T-cell (primary cell): ENCODE measurements around the gene MEOX1. TPM values are rescaled to one million over a fixed set of nuclear protein-coding genes. Genes with fewer than 3 reads are reported as not detected.
A peak's percentile ranks its signal among the peaks of the same experiment; 100 is the strongest.
"Not testable (repeated sequence)": the region's sequence is repeated elsewhere in the genome, so short reads cannot be mapped to it uniquely, and the experiment has no call there.

Experiments used
- ATAC-seq, 4 experiments: fragments of 200-7000 bp in 3 of 4; fragments of 150-1000 bp in 1 of 4; cut with Tn5 transposase; replicated peaks in 1 of 4; 1 replicate in 3 of 4; 2 replicates in 1 of 4; pipeline ENCODE4 v1.10.0; 2021; ENCODE audit warnings: moderate library complexity in 3 of 4, mild to moderate bottlenecking in 2 of 4, moderate number of reproducible peaks in 1 of 4
- CTCF ChIA-PET, 2 donors: fragments of 300-600 bp; sonication (Branson Sonifier 250); formaldehyde crosslinking; loops; one replicate each; lab custom pipeline; 2022; ENCODE audit warnings: antibody characterized with exemption in 2 of 2; lab: Charles Lee
- POLR2A ChIA-PET, 2 donors: fragments of 300-600 bp; sonication (Branson Sonifier 250); formaldehyde crosslinking; loops; one replicate each; lab custom pipeline; 2022; ENCODE audit warnings: antibody characterized with exemption in 2 of 2; lab: Charles Lee
- DNase-seq, 35 experiments: peaks; one replicate each; pipeline versions ENCODE4 v3.0.0 to v3.0.0-alpha.2; 2013 to 2023
- H3K27ac ChIP-seq: one replicate; pipeline ENCODE4 v1.5.1; 2013; ENCODE audit warnings: low read length
- H3K27me3 ChIP-seq, 2 experiments: replicated peaks in 1 of 2; 1 replicate in 1 of 2; 2 replicates in 1 of 2; pipeline versions ENCODE4 v1.6.1 to v1.7.0; 2013; ENCODE audit warnings: low read length in 1 of 2, mixed read lengths in 1 of 2; ENCODE audit not compliant: control insufficient read depth in 2 of 2, insufficient read depth in 2 of 2; ENCODE audit errors: extremely low read depth in 1 of 2
- H3K36me3 ChIP-seq, 2 donors: 1 replicate in 1 of 2; 2 replicates in 1 of 2; pipeline versions ENCODE4 v1.6.1 to v1.7.0; 2013; ENCODE audit warnings: low read length in 1 of 2; ENCODE audit not compliant: control insufficient read depth in 2 of 2, insufficient read depth in 1 of 2; ENCODE audit errors: extremely low read depth in 1 of 2
- H3K4me1 ChIP-seq, 2 experiments: 1 replicate in 1 of 2; 2 replicates in 1 of 2; pipeline versions ENCODE4 v1.6.1 to v1.7.0; 2013; ENCODE audit warnings: low read length in 2 of 2, mixed read lengths in 1 of 2; ENCODE audit not compliant: insufficient read depth in 2 of 2, control insufficient read depth in 1 of 2; ENCODE audit errors: extremely low read depth in 1 of 2
- H3K4me3 ChIP-seq, 2 donors: 1 replicate in 1 of 2; 2 replicates in 1 of 2; pipeline versions ENCODE4 v1.5.1 to v1.7.0; 2013; ENCODE audit warnings: mild to moderate bottlenecking in 2 of 2, low read length in 1 of 2, moderate library complexity in 1 of 2; ENCODE audit not compliant: control insufficient read depth in 1 of 2; ENCODE audit errors: extremely low read depth in 1 of 2
- H3K9me3 ChIP-seq: 2 replicates; pipeline ENCODE4 v1.7.0; 2013
- H3K27ac Mint-ChIP-seq, 2 donors: one replicate each; pipeline ENCODE4 v1.8.0; 2020 to 2021; ENCODE audit warnings: mild to moderate bottlenecking in 2 of 2, mixed read lengths in 2 of 2
- H3K27me3 Mint-ChIP-seq, 2 donors: one replicate each; pipeline ENCODE4 v1.8.0; 2021 to 2022; ENCODE audit warnings: mixed read lengths in 2 of 2
- H3K36me3 Mint-ChIP-seq: one replicate; pipeline ENCODE4 v1.8.0; 2021; ENCODE audit warnings: mixed read lengths
- H3K4me1 Mint-ChIP-seq, 3 donors: one replicate each; pipeline ENCODE4 v1.8.0; 2020 to 2022; ENCODE audit warnings: mixed read lengths in 3 of 3, mild to moderate bottlenecking in 1 of 3
- H3K4me3 Mint-ChIP-seq, 3 donors: one replicate each; pipeline ENCODE4 v1.8.0; 2020 to 2022; ENCODE audit warnings: mild to moderate bottlenecking in 3 of 3, mixed read lengths in 3 of 3, moderate library complexity in 3 of 3
- H3K9me3 Mint-ChIP-seq, 3 donors: one replicate each; pipeline ENCODE4 v1.8.0; 2020 to 2022; ENCODE audit warnings: mixed read lengths in 3 of 3
- WGBS: methylation state at CpG from one replicate; pipeline ENCODE4 v1.1.5; 2013; ENCODE audit warnings: missing lambda C conversion rate; ENCODE audit not compliant: insufficient coverage; 5-methylcytosine and 5-hydroxymethylcytosine counted together
- total RNA-seq, 35 experiments: library from RNA in 6 of 35; stranded (reverse) in 6 of 35; fragments of 120-200 nt in 1 of 35; gene quantifications; one replicate each; pipeline versions ENCODE4 v1.2.1 to v1.2.4 and lab custom pipeline; 2013 to 2026

MEOX1 gene
- total RNA-seq, 5 donors from 2014 or later (not counting 1 experiment from before 2014, with no cell fraction given) = 2.9 to 5.5 (median 3.6) TPM

GRCh38 chr17:43611230-43611969, 50.3 kb downstream of the MEOX1 start:
- Histone ChIP-seq H3K4me3 (no peak overlapping the region), H3K27me3 (peaks cover 0 to 3% of the 10 kb centered on the region in 2 experiments), H3K4me1 (no peaks in the 10 kb centered on the region), H3K36me3 (no peaks in the 10 kb centered on the region), H3K9me3 (no peaks in the 10 kb centered on the region), H3K27ac (no peak overlapping the region)
- 100% methylated on average over 1 of the region's 2 CpGs for WGBS
- Mint-ChIP-seq H3K4me1 (no peaks in the 10 kb centered on the region), H3K27me3 (peaks cover 0 to 4% of the 10 kb centered on the region in 2 donors), H3K9me3 (no peaks in the 10 kb centered on the region), H3K36me3 (no peaks in the 10 kb centered on the region), H3K4me3 (no peak overlapping the region), H3K27ac (no peak overlapping the region)
- POLR2A ChIA-PET = no interaction called here
- CTCF ChIA-PET = interaction anchor here in 1 of 2 donors (0.5 kb wide), 1 partner anchor 649 kb away, joined by 3 read pairs; no protein-coding TSS in a partner anchor
- ATAC-seq = no peak
- no peak for DNase-seq

GRCh38 chr17:43609613-43610385, 51.9 kb downstream of the MEOX1 start:
- H3K27me3 Mint-ChIP-seq = peaks cover 0 to 4% of the 10 kb centered on the region in 2 donors
- no peak overlapping the region for H3K4me3 Mint-ChIP-seq
- H3K36me3 Mint-ChIP-seq = no peaks in the 10 kb centered on the region
- DNase-seq = no peak
- 83% methylated on average over 1 of the region's 6 CpGs for WGBS
- H3K4me1 Mint-ChIP-seq = no peaks in the 10 kb centered on the region
- Histone ChIP-seq H3K4me1 (no peaks in the 10 kb centered on the region), H3K27me3 (peaks cover 0 to 3% of the 10 kb centered on the region in 2 experiments), H3K27ac (no peak overlapping the region), H3K4me3 (no peak overlapping the region), H3K9me3 (no peaks in the 10 kb centered on the region), H3K36me3 (no peaks in the 10 kb centered on the region)
- POLR2A ChIA-PET = no interaction called here
- ATAC-seq = no peak
- no peaks in the 10 kb centered on the region for H3K9me3 Mint-ChIP-seq
- H3K27ac Mint-ChIP-seq = no peak overlapping the region
- CTCF ChIA-PET = no interaction called here

- no CpG with 5 or more reads among the region's 1 CpG for WGBS
- no peaks in the 10 kb centered on the region for H3K4me1 ChIP-seq
- H3K9me3 Mint-ChIP-seq = no peaks in the 10 kb centered on the region
- no peak overlapping the region for H3K27ac ChIP-seq
- POLR2A ChIA-PET = no interaction called here
- H3K4me1 Mint-ChIP-seq = no peaks in the 10 kb centered on the region
- peaks cover 0 to 2% of the 10 kb centered on the region in 2 donors for H3K27me3 Mint-ChIP-seq
- H3K36me3 Mint-ChIP-seq = no peaks in the 10 kb centered on the region
- H3K4me3 ChIP-seq = no peak overlapping the region
- DNase-seq (peak in 2 of 35 experiments; percentile 1 to 8), ATAC-seq (peak in 1 of 4 experiments; percentile 26)
- no peak overlapping the region for H3K27ac Mint-ChIP-seq
- CTCF ChIA-PET = no interaction called here
- H3K4me3 Mint-ChIP-seq = no peak overlapping the region
- no peaks in the 10 kb centered on the region for H3K9me3 ChIP-seq
- no peaks in the 10 kb centered on the region for H3K36me3 ChIP-seq
- H3K27me3 ChIP-seq = no peaks in the 10 kb centered on the region
Measured at GRCh38 chr17:43608313-43608712, 53.4 kb downstream of the MEOX1 start.

GRCh38 chr17:43604549-43604948, 57.2 kb downstream of the MEOX1 start:
- 100% methylated on average over 1 of the region's 1 CpG for WGBS

GRCh38 chr17:43603321-43603720, 58.4 kb downstream of the MEOX1 start:
- ATAC-seq (no peak), DNase-seq (no peak)
- H3K27ac ChIP-seq = no peak overlapping the region
- peaks cover 0 to 4% of the 10 kb centered on the region in 2 experiments for H3K27me3 ChIP-seq
- H3K4me1 ChIP-seq = no peaks in the 10 kb centered on the region
- H3K36me3 Mint-ChIP-seq = no peaks in the 10 kb centered on the region
- H3K27me3 Mint-ChIP-seq = peaks cover 3 to 7% of the 10 kb centered on the region in 2 donors
- H3K9me3 ChIP-seq = no peaks in the 10 kb centered on the region
- no peak overlapping the region for H3K4me3 Mint-ChIP-seq
- no peak overlapping the region for H3K4me3 ChIP-seq
- no peak overlapping the region for H3K27ac Mint-ChIP-seq
- WGBS = 100% methylated on average over 1 of the region's 1 CpG
- no peaks in the 10 kb centered on the region for H3K36me3 ChIP-seq
- no peaks in the 10 kb centered on the region for H3K4me1 Mint-ChIP-seq
- POLR2A ChIA-PET = no interaction called here
- H3K9me3 Mint-ChIP-seq = no peaks in the 10 kb centered on the region
- CTCF ChIA-PET = no interaction called here

More at GRCh38 chr17:43604549-43604948, 57.2 kb downstream of the MEOX1 start:
- Mint-ChIP-seq H3K36me3 (no peaks in the 10 kb centered on the region), H3K9me3 (no peaks in the 10 kb centered on the region), H3K27ac (no peak overlapping the region), H3K4me3 (no peak overlapping the region), H3K27me3 (peaks cover 0 to 7% of the 10 kb centered on the region in 2 donors), H3K4me1 (no peaks in the 10 kb centered on the region)
- CTCF ChIA-PET = no interaction called here
- POLR2A ChIA-PET = no interaction called here
- H3K9me3 ChIP-seq = no peaks in the 10 kb centered on the region
- H3K27me3 ChIP-seq = peaks cover 0 to 4% of the 10 kb centered on the region in 2 experiments
- no peaks in the 10 kb centered on the region for H3K36me3 ChIP-seq
- ATAC-seq (no peak), DNase-seq (no peak)
- H3K4me1 ChIP-seq = no peaks in the 10 kb centered on the region
- H3K27ac ChIP-seq = no peak overlapping the region
- no peak overlapping the region for H3K4me3 ChIP-seq

GRCh38 chr17:43602556-43602955, 59.2 kb downstream of the MEOX1 start:
- H3K4me1 Mint-ChIP-seq, H3K9me3 ChIP-seq, POLR2A ChIA-PET, CTCF ChIA-PET, H3K4me3 ChIP-seq, H3K27me3 ChIP-seq, H3K36me3 ChIP-seq, H3K27ac ChIP-seq, H3K4me1 ChIP-seq, H3K4me3 Mint-ChIP-seq, H3K27ac Mint-ChIP-seq, H3K27me3 Mint-ChIP-seq, DNase-seq, H3K36me3 Mint-ChIP-seq, ATAC-seq, H3K9me3 Mint-ChIP-seq: not testable (repeated sequence)
- 100% methylated on average over 1 of the region's 4 CpGs for WGBS
